GM10248 (cell line): ENCODE measurements around the gene ASAH2.
"Not testable (repeated sequence)": the region's sequence is repeated elsewhere in the genome, so short reads cannot be mapped to it uniquely, and the experiment has no call there.

ENCODE experiments used
- CTCF ChIA-PET: fragments of 300-600 bp; sonication (Branson Sonifier 250); formaldehyde crosslinking; extraction: SDS; loops from one replicate; lab custom pipeline; 2021; ENCODE audit warnings: antibody characterized with exemption; lab: Yijun Ruan, JAX
- POLR2A ChIA-PET: fragments of 350-650 bp; sonication (Branson Sonifier 250); formaldehyde crosslinking; extraction: SDS; loops from one replicate; lab custom pipeline; 2020; ENCODE audit warnings: antibody characterized with exemption; lab: Yijun Ruan, JAX
- DNase-seq: peaks from one replicate; pipeline ENCODE4 v3.0.0; 2012; ENCODE audit errors: extremely low spot score
- CTCF ChIP-seq: IDR thresholded peaks from 2 replicates; pipeline ENCODE4 v1.5.1; 2012; ENCODE audit warnings: mild to moderate bottlenecking, low read depth; ENCODE audit errors: extremely low read depth, missing control alignments, control extremely low read depth

ASAH2 gene

DNA sequence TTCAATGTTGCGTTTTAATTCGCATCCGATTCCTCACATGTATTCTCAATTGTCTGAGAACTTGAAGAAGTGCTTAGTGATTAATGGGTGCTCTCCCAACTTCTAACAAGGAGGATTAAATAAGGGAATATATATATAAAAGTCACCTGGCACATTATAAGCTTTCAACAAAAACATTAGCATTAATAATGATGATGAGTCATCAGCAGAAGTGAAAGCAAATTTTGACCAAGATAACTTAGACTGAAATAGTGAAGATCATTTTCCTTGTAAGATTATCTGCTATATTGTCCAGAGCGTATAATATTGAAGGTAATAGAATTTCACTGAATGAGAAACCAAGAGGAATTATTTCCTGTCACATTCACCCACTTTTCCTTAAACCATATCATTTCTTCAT lies 8.5 kb downstream of the ASAH2 start:
- TF ChIP-seq CTCF, result no peak
- POLR2A ChIA-PET, result no interaction called here
- CTCF ChIA-PET, result interaction anchor here (1.8 kb wide), 1 partner anchor 18 kb away, joined by 4 read pairs; no protein-coding TSS in a partner anchor
- DNase-seq, result no peak

DNA sequence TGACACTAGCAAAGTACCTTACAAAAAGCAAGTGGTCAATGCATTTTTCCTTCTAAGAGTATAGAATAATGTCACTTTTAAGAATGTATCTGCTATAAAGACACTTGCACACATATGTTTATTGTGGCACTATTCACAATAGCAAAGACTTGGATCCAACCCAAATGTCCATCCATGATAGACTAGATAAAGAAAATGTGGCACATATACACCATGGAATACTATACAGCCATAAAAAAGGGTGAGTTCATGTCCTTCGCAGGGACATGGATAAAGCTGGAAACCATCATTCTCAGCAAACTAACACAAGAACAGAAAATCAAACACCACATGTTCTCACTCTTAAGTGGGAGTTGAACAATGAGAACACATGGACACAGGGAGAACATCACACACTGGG lies 9.8 kb downstream of the ASAH2 start:
- POLR2A ChIA-PET, result not testable (repeated sequence)
- CTCF ChIA-PET, result interaction anchor here (1.3 to 4.8 kb wide), 3 partner anchors 9 to 17 kb away, joined by 3 to 23 read pairs (median 6); partner anchors contain the start of gene ASAH2

GRCh38 chr10:50234486-50234885 lies 16.8 kb downstream of the ASAH2 start:
- DNase-seq, result no peak
- no peak for TF ChIP-seq CTCF
- ChIA-PET POLR2A (no interaction called here), CTCF (interaction anchor here (1.2 to 4.0 kb wide), 5 partner anchors 10 to 671 kb away, joined by 3 to 23 read pairs (median 4); partner anchors contain the start of gene ASAH2)

More for the DNA sequence above, 9.8 kb downstream of the ASAH2 start:
- DNase-seq, result not testable (repeated sequence)

- CTCF ChIA-PET, result interaction anchor here (0.7 to 1.7 kb wide), 3 partner anchors 43 to 639 kb away, joined by 3 to 5 read pairs (median 4); no protein-coding TSS in a partner anchor
- no peak for DNase-seq
These were observed 19.1 kb downstream of the ASAH2 start for GRCh38 chr10:50232261-50232639.

GRCh38 chr10:50231515-50232260 lies 19.6 kb downstream of the ASAH2 start:
- TF ChIP-seq CTCF, result no peak
- ChIA-PET POLR2A (no interaction called here), CTCF (interaction anchor here (0.7 to 1.7 kb wide), 2 partner anchors 43 to 638 kb away, joined by 3 to 5 read pairs; no protein-coding TSS in a partner anchor)
- no peak for DNase-seq

More at GRCh38 chr10:50232261-50232639, 19.1 kb downstream of the ASAH2 start:
- POLR2A ChIA-PET, result no interaction called here
- no peak for TF ChIP-seq CTCF

DNA sequence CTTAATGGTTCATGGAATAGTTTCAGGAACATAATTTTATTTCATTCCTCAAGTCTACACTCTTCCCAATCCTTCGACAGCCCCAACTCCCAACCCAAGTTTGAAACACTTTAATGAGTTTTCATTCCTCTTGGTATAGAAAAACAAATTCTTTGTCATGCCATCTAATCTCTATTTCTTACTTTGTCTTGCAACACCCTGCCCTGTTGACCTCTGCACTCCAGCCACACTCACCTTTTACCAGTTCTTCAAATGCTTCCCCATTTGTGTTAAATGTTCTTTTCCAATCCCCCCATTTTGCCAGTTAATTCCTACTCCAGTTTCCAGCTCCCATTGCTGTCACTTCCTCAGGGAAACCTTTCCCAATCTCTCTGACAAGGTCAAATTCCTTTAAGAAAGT lies 21.9 kb downstream of the ASAH2 start:
- ChIA-PET POLR2A (no interaction called here), CTCF (no interaction called here)
- DNase-seq, result no peak
- TF ChIP-seq CTCF, result no peak

GRCh38 chr10:50228672-50229071 lies 22.6 kb downstream of the ASAH2 start:
- POLR2A ChIA-PET, result no interaction called here
- DNase-seq, result no peak
- CTCF ChIA-PET, result interaction anchor here (0.9 to 1.2 kb wide), 2 partner anchors 9 to 635 kb away, joined by 3 to 4 read pairs; no protein-coding TSS in a partner anchor
- TF ChIP-seq CTCF, result no peak
